Esophagus squamous epithelium (tissue), 5 donors: Measurements from ENCODE around the gene PREX1. TPM values are rescaled to one million over a fixed set of nuclear protein-coding genes. Genes with fewer than 3 reads are reported as not detected.

Experiments used
- DNase-seq: peaks from one replicate; lab custom pipeline; 2025; lab: John Stamatoyannopoulos, UW
- H3K27ac ChIP-seq, 4 donors: fragments of 200-600 bp; sonication (generic); one replicate each; pipeline ENCODE4 v1.5.1; 2016 to 2019; ENCODE audit warnings: mild to moderate bottlenecking in 1 of 4
- H3K27me3 ChIP-seq, 4 donors: fragments of 200-600 bp; sonication (generic); 1 replicate in 3 of 4; 2 replicates in 1 of 4; pipeline versions ENCODE4 v1.5.1 to v1.6.0; 2017 to 2021; ENCODE audit warnings: antibody characterized with exemption in 1 of 4
- H3K36me3 ChIP-seq, 3 donors: fragments of 200-600 bp; sonication (generic); one replicate each; pipeline ENCODE4 v1.5.1; 2016 to 2019
- H3K4me1 ChIP-seq, 3 donors: fragments of 200-600 bp; sonication (generic); one replicate each; pipeline ENCODE4 v1.5.1; 2017 to 2019
- H3K4me3 ChIP-seq, 4 donors: fragments of 200-600 bp; sonication (generic); 1 replicate in 3 of 4; 2 replicates in 1 of 4; pipeline ENCODE4 v1.5.1; 2016 to 2019; ENCODE audit warnings: mild to moderate bottlenecking in 2 of 4, moderate library complexity in 1 of 4
- H3K9me3 ChIP-seq, 3 donors: fragments of 200-600 bp; sonication (generic); one replicate each; pipeline ENCODE4 v1.5.1; 2016 to 2019
- POLR2A ChIP-seq, 4 donors: fragments of 450-650 bp; IDR thresholded peaks; one replicate each; pipeline ENCODE4 v1.6.1; 2017; ENCODE audit warnings: antibody characterized with exemption in 4 of 4, mild to moderate bottlenecking in 4 of 4, moderate library complexity in 3 of 4
- WGBS, 2 donors: methylation state at CpG; one replicate each; pipeline ENCODE4 v1.1.5; 2018; 5-methylcytosine and 5-hydroxymethylcytosine counted together
- intact Hi-C: fragments of 100-400 bp; cut with DNase I; formaldehyde crosslinking; loops from one replicate; pipeline ENCODE4 v1.15.0; 2022
- total RNA-seq, 4 donors: library from RNA; depleted of rRNA; stranded (reverse); fragments of >200 nt; gene quantifications; one replicate each; pipeline ENCODE4 v1.1.0, GENCODE V29; 2016
- TF ChIP-seq, protein P1 (sequence below), 6 experiments: fragments of 450-650 bp in 4 of 6; fragments of 200-600 bp in 2 of 6; sonication (generic) in 2 of 6; IDR thresholded peaks; one replicate each; pipeline ENCODE4 v1.5.1; 2016 to 2019; ENCODE audit warnings: antibody characterized with exemption in 6 of 6, mild to moderate bottlenecking in 4 of 6, moderate library complexity in 4 of 6
- donor health status: DM: yes; HTN: yes; CAD: no.

The PREX1 gene
- total RNA-seq, 4 donors from 2014 or later = 4.9 to 25.9 (median 8.9) TPM

GRCh38 chr20:48805286-48805685 is 22.5 kb downstream of the PREX1 start:
- Histone ChIP-seq H3K36me3 (no peaks in the 10 kb centered on the region), H3K27ac (no peak overlapping the region), H3K4me3 (no peak overlapping the region), H3K27me3 (peaks cover 0 to 24% (median 0%) of the 10 kb centered on the region in 4 donors), H3K9me3 (peaks cover 0 to 6% (median 0%) of the 10 kb centered on the region in 3 donors), H3K4me1 (peaks cover 0 to 13% (median 5%) of the 10 kb centered on the region in 3 donors)
- intact Hi-C loops = no loop called here
- no peak for DNase-seq
- 43 to 89% methylated on average over 3 to 4 of the region's 8 CpGs for WGBS, 2 donors
- TF ChIP-seq, protein P1, sequence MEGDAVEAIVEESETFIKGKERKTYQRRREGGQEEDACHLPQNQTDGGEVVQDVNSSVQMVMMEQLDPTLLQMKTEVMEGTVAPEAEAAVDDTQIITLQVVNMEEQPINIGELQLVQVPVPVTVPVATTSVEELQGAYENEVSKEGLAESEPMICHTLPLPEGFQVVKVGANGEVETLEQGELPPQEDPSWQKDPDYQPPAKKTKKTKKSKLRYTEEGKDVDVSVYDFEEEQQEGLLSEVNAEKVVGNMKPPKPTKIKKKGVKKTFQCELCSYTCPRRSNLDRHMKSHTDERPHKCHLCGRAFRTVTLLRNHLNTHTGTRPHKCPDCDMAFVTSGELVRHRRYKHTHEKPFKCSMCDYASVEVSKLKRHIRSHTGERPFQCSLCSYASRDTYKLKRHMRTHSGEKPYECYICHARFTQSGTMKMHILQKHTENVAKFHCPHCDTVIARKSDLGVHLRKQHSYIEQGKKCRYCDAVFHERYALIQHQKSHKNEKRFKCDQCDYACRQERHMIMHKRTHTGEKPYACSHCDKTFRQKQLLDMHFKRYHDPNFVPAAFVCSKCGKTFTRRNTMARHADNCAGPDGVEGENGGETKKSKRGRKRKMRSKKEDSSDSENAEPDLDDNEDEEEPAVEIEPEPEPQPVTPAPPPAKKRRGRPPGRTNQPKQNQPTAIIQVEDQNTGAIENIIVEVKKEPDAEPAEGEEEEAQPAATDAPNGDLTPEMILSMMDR (IDR thresholded peaks at IDR 0.05) = no peak
- TF ChIP-seq POLR2A (IDR thresholded peaks at IDR 0.05) = no peak

DNA sequence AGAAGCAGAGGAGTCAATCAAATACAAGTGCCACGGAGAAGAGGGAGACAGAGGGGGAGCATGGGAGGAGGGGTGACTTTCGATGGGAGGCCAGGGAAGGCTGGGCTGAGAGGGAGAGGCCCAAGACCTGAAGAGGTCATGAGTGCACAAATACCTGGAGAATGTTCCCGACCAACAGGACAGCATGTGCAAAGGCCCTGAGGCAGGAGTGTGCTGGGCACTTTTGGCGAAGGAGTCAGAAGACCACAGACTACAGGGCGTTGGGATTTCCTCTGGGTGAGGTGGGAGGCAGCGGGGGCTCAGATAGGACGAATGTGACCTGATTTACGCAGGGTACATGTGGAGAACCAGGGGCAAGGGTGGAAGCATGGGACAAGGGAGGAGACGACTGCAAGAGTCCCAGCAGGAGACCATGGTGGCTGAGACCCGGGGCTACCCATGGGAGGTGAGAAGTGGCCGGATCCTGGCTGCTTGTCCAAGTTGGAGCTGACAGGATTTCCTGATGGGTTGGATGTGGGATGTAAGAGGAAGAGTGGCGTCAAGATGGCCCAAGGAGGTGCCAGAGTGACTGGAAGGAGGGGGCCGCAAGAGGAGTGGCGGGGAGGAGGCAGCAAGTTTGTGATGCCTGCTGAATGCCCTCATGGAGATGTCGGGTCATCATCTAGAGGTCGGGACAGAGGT is 23.4 kb downstream of the PREX1 start:
- peaks cover 0 to 15% (median 5%) of the 10 kb centered on the region in 3 donors for H3K4me1 ChIP-seq
- TF ChIP-seq, protein P1 (IDR thresholded peaks at IDR 0.05) = no peak
- TF ChIP-seq POLR2A (IDR thresholded peaks at IDR 0.05) = no peak
- H3K27ac ChIP-seq = no peak overlapping the region
- H3K4me3 ChIP-seq = no peak overlapping the region
- no peaks in the 10 kb centered on the region for H3K36me3 ChIP-seq
- WGBS, 2 donors = 79% methylated on average over 16 of the region's 16 CpGs
- H3K27me3 ChIP-seq = peaks cover 0 to 24% (median 0%) of the 10 kb centered on the region in 4 donors
- intact Hi-C loops = no loop called here
- DNase-seq = no peak
- peaks cover 0 to 6% (median 0%) of the 10 kb centered on the region in 3 donors for H3K9me3 ChIP-seq

DNA sequence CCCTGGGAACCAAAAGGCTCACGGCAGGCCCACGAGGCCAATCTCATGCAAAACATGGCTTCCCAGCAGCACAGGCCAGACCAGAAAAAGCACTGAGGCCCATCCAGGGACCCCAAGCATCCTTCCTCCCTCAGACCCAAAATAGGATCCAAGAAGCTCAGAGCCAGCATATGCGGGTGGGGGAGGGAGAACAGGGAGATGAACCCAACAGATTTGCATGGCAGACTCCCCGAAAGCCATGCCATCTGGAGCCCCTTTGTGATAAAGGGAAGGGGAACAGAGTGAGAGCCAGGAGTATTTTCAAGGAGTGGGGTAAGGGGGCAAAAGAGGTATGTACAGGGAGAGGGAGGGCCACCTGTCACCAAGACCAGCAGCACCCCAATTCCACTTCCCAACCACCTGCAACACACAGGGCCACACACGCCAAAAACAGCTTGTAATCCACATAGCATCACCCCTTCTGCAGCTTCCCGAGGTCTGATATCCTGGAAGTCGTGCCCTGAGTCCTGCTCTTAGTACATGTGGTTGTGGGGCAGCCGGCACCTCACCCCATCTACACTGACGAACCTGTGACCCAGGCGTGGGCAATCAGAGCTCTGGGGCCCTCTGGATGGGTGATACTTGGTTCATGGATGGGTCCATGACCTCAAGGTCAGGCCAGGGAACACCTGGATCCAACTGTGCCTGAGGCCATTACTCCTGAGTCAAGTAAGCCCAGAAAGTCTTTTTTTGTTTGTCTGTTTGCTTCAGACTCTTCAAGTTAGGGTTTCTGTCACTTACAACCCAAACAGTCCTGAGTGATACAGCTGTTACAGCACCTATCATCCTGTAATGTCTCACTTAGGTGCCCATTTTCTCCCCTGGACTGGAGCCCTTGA is 24.4 kb downstream of the PREX1 start:
- TF ChIP-seq, protein P1 (IDR thresholded peaks at IDR 0.05) = no peak
- no peak for TF ChIP-seq POLR2A (IDR thresholded peaks at IDR 0.05)
- peaks cover 0 to 6% (median 0%) of the 10 kb centered on the region in 3 donors for H3K9me3 ChIP-seq
- WGBS, 2 donors = 54 to 79% methylated on average over 3 to 6 of the region's 10 CpGs
- H3K27ac ChIP-seq = no peak overlapping the region
- peaks cover 0 to 24% (median 0%) of the 10 kb centered on the region in 4 donors for H3K27me3 ChIP-seq
- no peak for DNase-seq
- H3K36me3 ChIP-seq = no peaks in the 10 kb centered on the region
- no peak overlapping the region for H3K4me3 ChIP-seq
- intact Hi-C loops = no loop called here
- H3K4me1 ChIP-seq = peaks cover 0 to 15% (median 0%) of the 10 kb centered on the region in 3 donors

- intact Hi-C loops = no loop called here
- no peak overlapping the region for H3K27ac ChIP-seq
- 83 to 100% methylated on average over 1 to 7 of the region's 7 CpGs for WGBS, 2 donors
Observed at GRCh38 chr20:48802647-48803046, 25.2 kb downstream of the PREX1 start.

More at GRCh38 chr20:48802647-48803046, 25.2 kb downstream of the PREX1 start:
- TF ChIP-seq POLR2A (IDR thresholded peaks at IDR 0.05) = no peak
- TF ChIP-seq, protein P1 (IDR thresholded peaks at IDR 0.05) = no peak
- no peaks in the 10 kb centered on the region for H3K36me3 ChIP-seq
- H3K27me3 ChIP-seq = peaks cover 0 to 24% (median 0%) of the 10 kb centered on the region in 4 donors
- H3K4me1 ChIP-seq = peaks cover 0 to 15% (median 0%) of the 10 kb centered on the region in 3 donors
- H3K9me3 ChIP-seq = peaks cover 0 to 6% (median 0%) of the 10 kb centered on the region in 3 donors
- DNase-seq = no peak
- no peak overlapping the region for H3K4me3 ChIP-seq
